ENCODE measurements around the gene SGPL1. TPM values are rescaled to one million over a fixed set of nuclear protein-coding genes. Genes with fewer than 3 reads are reported as not detected.

The SGPL1 gene
- total and polyA plus RNA-seq, 10 of the 15 experiments (the other 5 are each of a cell fraction or from before 2014, with no cell fraction given): 4.9 to 20.7 (median 10.6) TPM

DNA sequence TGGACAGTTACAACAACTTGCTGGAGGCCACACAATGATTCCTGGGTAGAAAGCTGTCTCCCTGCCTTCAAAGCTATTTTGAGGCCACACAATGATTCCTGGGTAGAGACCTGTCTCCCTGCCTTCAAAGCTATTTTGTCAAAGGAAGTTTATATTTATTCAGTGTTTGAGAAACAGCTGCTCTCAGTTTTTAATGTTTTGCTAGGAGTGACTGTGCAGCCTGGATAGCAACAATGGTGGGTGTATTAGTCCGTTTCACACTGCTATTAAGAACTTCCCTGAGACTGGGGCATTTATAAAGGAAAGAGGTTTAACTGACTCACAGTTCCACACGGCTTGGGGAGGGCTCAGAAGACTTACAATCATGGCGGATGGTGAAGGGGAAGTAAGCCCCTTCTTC is 3.9 kb upstream of the SGPL1 start:
- intact Hi-C loops (cut with micrococcal nuclease; ENCODE audit: unreplicated experiment): no loop called here
- Histone ChIP-seq H3K4me2 (ENCODE audit: control insufficient read depth, insufficient read depth) (no peak overlapping the region), H3K9me3 (replicated peaks; ENCODE audit: control insufficient read depth, insufficient read depth, low read length) (no peaks in the 10 kb centered on the region), H3K36me3 (ENCODE audit: control insufficient read depth in 2 of 2, insufficient read depth in 2 of 2, low read length in 1 of 2) (no peaks in the 10 kb centered on the region), H3K27ac (ENCODE audit: control insufficient read depth, insufficient read depth) (no peak overlapping the region), H2AFZ (ENCODE audit: control insufficient read depth, low read depth, low read length) (no peak overlapping the region), H3K4me1 (ENCODE audit: control insufficient read depth, insufficient read depth, low read length) (no peaks in the 10 kb centered on the region), H4K20me1 (ENCODE audit: control insufficient read depth, insufficient read depth) (no peaks in the 10 kb centered on the region; the same call in 1 of the 2 replicates), H3K27me3 (replicated peaks in 1 of 2; ENCODE audit: control insufficient read depth in 2 of 2, insufficient read depth in 2 of 2, low read length in 1 of 2) (no peaks in the 10 kb centered on the region), H3K79me2 (ENCODE audit: control insufficient read depth, insufficient read depth, low read length) (peaks cover 3% of the 10 kb centered on the region; the same call in 1 of the 2 replicates), H3K4me3 (no peak overlapping the region), H3K9ac (ENCODE audit: control insufficient read depth, insufficient read depth, low read length) (no peak overlapping the region)
- ATAC-seq (no peak), DNase-seq (ENCODE audit: low read depth, low spot score) (no peak), FAIRE-seq (no peak)
- RAD21 ChIA-PET (ENCODE audit: unreplicated experiment): no interaction called here
- WGBS (ENCODE audit: insufficient coverage, insufficient replicate concordance, low lambda C conversion rate, missing lambda C conversion rate): 36% methylated on average over 3 of the region's 3 CpGs
- in situ Hi-C loops (cut with MboI): loop anchor here (5.0 kb wide), 1 partner anchor 70 kb away; no protein-coding TSS in a partner anchor
- TF ChIP-seq, protein P1, sequence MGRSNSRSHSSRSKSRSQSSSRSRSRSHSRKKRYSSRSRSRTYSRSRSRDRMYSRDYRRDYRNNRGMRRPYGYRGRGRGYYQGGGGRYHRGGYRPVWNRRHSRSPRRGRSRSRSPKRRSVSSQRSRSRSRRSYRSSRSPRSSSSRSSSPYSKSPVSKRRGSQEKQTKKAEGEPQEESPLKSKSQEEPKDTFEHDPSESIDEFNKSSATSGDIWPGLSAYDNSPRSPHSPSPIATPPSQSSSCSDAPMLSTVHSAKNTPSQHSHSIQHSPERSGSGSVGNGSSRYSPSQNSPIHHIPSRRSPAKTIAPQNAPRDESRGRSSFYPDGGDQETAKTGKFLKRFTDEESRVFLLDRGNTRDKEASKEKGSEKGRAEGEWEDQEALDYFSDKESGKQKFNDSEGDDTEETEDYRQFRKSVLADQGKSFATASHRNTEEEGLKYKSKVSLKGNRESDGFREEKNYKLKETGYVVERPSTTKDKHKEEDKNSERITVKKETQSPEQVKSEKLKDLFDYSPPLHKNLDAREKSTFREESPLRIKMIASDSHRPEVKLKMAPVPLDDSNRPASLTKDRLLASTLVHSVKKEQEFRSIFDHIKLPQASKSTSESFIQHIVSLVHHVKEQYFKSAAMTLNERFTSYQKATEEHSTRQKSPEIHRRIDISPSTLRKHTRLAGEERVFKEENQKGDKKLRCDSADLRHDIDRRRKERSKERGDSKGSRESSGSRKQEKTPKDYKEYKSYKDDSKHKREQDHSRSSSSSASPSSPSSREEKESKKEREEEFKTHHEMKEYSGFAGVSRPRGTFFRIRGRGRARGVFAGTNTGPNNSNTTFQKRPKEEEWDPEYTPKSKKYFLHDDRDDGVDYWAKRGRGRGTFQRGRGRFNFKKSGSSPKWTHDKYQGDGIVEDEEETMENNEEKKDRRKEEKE (IDR thresholded peaks at IDR 0.05): no peak
- TF ChIP-seq ZBED1 (IDR thresholded peaks at IDR 0.05; ENCODE audit: borderline replicate concordance): no peak
- no peak for TF ChIP-seq ZNF217 (IDR thresholded peaks at IDR 0.05)
- no peak for TF ChIP-seq GABPA (IDR thresholded peaks at IDR 0.05; ENCODE audit: low read depth)
- TF ChIP-seq JUNB (IDR thresholded peaks at IDR 0.05): no peak
- TF ChIP-seq, protein P2, sequence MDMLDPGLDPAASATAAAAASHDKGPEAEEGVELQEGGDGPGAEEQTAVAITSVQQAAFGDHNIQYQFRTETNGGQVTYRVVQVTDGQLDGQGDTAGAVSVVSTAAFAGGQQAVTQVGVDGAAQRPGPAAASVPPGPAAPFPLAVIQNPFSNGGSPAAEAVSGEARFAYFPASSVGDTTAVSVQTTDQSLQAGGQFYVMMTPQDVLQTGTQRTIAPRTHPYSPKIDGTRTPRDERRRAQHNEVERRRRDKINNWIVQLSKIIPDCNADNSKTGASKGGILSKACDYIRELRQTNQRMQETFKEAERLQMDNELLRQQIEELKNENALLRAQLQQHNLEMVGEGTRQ (IDR thresholded peaks at IDR 0.05; ENCODE audit: borderline replicate concordance, low read depth, low read length): no peak
- SMC1A ChIA-PET (ENCODE audit: uncharacterized antibody, unreplicated experiment): no interaction called here
- CTCF ChIA-PET: no interaction called here
- no TSS peak for BruUV-seq (replicated peaks)
- POLR2A ChIA-PET: no interaction called here

All from GM12878 (cell line).